NT2/D1 (cell line): ENCODE results near the gene PRKG1.

Experiments
- DNase-seq: peaks from one replicate; pipeline ENCODE4 v3.0.0-alpha.2; 2011; ENCODE audit warnings: low read depth, low spot score
- H3K27me3 ChIP-seq: 2 replicates; pipeline ENCODE4 v1.6.0; 2011; ENCODE audit warnings: mild to moderate bottlenecking; ENCODE audit not compliant: insufficient read length, insufficient read depth
- H3K36me3 ChIP-seq: 2 replicates; pipeline ENCODE4 v1.6.1; 2011; ENCODE audit warnings: mild to moderate bottlenecking, low read length, mixed read lengths; ENCODE audit not compliant: insufficient read depth, insufficient read length
- H3K4me1 ChIP-seq: 2 replicates; pipeline ENCODE4 v1.5.1; 2011; ENCODE audit not compliant: insufficient read depth, insufficient read length
- H3K4me3 ChIP-seq: 2 replicates; pipeline ENCODE4 v1.5.1; 2011; ENCODE audit warnings: low read depth; ENCODE audit not compliant: insufficient read length
- H3K9ac ChIP-seq: 2 replicates; pipeline ENCODE4 v1.6.0; 2011; ENCODE audit warnings: low read depth; ENCODE audit not compliant: insufficient read length
- H3K9me3 ChIP-seq: 2 replicates; pipeline ENCODE4 v1.5.1; 2011; ENCODE audit warnings: mild to moderate bottlenecking, low read length; ENCODE audit not compliant: insufficient read depth
- SUZ12 ChIP-seq: IDR thresholded peaks from 2 replicates; pipeline ENCODE4 v1.6.1; 2011; ENCODE audit not compliant: insufficient read length, insufficient read depth; ENCODE audit errors: extremely low read depth
- YY1 ChIP-seq: IDR thresholded peaks from 2 replicates; pipeline ENCODE4 v1.6.1; 2011; ENCODE audit not compliant: insufficient read length, insufficient read depth
- ZNF274 ChIP-seq: IDR thresholded peaks from 2 replicates; pipeline ENCODE4 v1.6.1; 2011; ENCODE audit warnings: mild to moderate bottlenecking, low read depth, low read length

Gene PRKG1

DNA sequence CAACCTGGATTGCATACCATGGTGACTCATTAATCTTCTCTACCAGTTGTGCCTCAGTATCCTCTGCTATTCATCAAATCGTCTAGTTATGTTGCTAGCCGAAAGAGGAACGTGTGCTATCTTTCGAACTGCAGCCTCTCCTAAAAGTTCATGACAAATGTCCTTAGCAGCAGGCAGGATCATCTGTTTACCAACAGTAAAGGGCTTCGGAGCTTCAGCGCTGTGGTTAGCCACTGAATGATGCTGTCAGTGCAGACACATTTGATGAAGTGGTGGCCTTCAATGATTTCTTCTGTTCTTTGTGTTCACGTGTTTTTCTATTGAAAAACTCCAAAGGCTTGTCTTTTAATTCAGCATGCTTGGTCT lies 556.3 kb downstream of the PRKG1 start:
- no peak overlapping the region for H3K4me3 ChIP-seq
- H3K9ac ChIP-seq: no peak overlapping the region
- no peaks in the 10 kb centered on the region for H3K27me3 ChIP-seq
- no peak for TF ChIP-seq ZNF274
- no peak for TF ChIP-seq SUZ12
- TF ChIP-seq YY1: no peak
- H3K9me3 ChIP-seq: no peaks in the 10 kb centered on the region
- no peaks in the 10 kb centered on the region for H3K4me1 ChIP-seq
- no peak for DNase-seq
- no peaks in the 10 kb centered on the region for H3K36me3 ChIP-seq

DNA sequence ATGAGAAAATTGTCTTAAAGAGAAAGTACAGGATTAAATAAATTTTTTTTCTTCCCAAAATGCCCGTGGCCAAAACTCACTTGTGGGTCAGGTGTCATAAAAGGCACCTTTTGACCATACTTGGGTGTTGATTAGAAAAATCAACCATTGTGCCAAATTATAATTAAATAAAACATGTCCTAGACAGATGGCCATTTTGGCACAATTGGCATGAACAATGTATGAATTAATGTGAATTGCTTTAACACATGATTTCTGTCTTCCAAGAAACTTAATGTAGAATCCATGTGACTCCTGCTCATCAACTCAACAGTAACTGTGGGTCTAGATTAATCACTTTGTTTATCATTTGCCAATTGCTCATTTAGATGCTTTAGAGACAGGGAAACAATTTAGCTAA lies 561.1 kb downstream of the PRKG1 start:
- Histone ChIP-seq H3K4me3 (no peak overlapping the region), H3K9me3 (no peaks in the 10 kb centered on the region), H3K36me3 (no peaks in the 10 kb centered on the region), H3K27me3 (no peaks in the 10 kb centered on the region), H3K9ac (no peak overlapping the region), H3K4me1 (no peaks in the 10 kb centered on the region)
- no peak for DNase-seq
- no peak for TF ChIP-seq SUZ12
- no peak for TF ChIP-seq YY1
- TF ChIP-seq ZNF274: no peak

DNA sequence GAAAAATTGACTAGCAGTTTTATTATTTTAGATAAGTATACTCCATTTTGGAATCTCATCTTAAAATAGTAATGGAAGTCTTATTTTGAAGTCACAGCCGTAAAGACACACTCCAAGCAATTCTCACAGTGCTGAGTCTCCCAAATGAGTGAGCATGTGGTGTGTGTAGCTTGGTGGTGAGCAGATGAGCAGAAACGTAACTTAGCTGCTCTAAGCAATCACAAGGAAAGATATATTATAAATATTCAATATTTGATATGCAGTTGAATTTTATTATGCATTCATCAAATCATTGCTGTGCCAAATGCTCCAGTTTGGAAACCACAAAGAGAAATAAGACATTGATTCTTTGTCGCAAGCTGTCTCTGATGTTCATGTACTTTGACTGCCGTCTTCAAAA lies 563.9 kb downstream of the PRKG1 start:
- TF ChIP-seq SUZ12 (no peak), YY1 (no peak), ZNF274 (no peak)
- no peak for DNase-seq

DNA sequence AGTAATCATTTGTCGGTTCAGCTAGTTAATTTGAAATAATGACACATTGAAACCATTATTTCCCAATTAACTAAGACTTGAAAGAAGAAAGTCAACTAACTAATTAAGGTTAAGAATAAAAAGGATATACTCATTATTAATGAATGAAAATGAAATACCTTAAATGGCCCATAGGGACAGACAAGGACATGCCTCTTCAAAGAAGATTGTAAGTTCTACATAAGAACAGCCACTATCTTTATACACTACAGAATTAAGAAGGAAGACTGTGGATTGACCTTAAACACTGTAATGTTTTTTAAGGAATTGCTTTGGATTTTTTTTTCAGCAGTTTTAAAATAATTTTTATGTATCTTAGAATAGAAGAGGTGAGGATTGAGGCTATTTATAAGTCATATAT lies 564.5 kb downstream of the PRKG1 start:
- Histone ChIP-seq H3K36me3 (no peaks in the 10 kb centered on the region), H3K9ac (no peak overlapping the region), H3K4me1 (no peaks in the 10 kb centered on the region), H3K27me3 (no peaks in the 10 kb centered on the region), H3K9me3 (no peaks in the 10 kb centered on the region), H3K4me3 (no peak overlapping the region)
- no peak for TF ChIP-seq SUZ12
- TF ChIP-seq YY1: no peak
- TF ChIP-seq ZNF274: no peak
- no peak for DNase-seq

More for the DNA sequence above, 563.9 kb downstream of the PRKG1 start:
- H3K4me1 ChIP-seq: no peaks in the 10 kb centered on the region
- no peaks in the 10 kb centered on the region for H3K27me3 ChIP-seq
- H3K9ac ChIP-seq: no peak overlapping the region
- no peaks in the 10 kb centered on the region for H3K36me3 ChIP-seq
- H3K9me3 ChIP-seq: no peaks in the 10 kb centered on the region
- no peak overlapping the region for H3K4me3 ChIP-seq

DNA sequence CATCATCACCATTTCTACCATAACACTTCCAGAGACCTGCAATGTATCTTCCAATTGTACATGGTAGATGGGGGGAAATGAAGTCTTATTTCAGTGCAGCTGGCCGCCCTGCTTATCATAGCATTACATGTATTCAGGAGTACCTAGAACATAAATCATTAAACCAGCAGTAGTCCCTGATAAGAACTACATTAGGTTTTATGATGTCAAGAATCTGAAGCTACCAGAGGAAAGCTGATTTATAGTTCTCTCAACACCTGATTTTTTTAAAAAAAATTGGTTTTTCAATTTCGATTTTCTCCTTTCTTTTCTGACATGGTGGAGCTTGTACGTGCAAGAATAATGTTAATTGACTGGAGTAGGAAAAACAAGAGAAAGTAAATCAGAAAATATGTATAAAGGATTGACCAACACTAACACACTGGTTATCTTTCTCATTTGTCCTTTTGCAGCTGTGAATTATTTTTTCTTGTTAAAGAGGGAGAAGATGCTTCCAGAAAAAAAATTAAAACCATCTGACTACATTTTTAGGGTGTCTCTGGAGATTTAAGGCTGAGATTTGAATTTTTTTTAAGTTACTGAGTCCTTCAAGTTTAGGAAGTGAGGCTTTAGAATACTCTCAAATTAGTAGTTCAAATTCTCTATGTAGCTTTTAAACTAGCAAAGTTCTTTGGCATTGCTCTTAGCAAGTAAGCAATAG lies 566.0 kb downstream of the PRKG1 start:
- TF ChIP-seq YY1 (no peak), SUZ12 (no peak), ZNF274 (no peak)
- Histone ChIP-seq H3K9me3 (no peaks in the 10 kb centered on the region), H3K36me3 (no peaks in the 10 kb centered on the region), H3K9ac (no peak overlapping the region), H3K27me3 (no peaks in the 10 kb centered on the region), H3K4me3 (no peak overlapping the region), H3K4me1 (no peaks in the 10 kb centered on the region)
- no peak for DNase-seq

DNA sequence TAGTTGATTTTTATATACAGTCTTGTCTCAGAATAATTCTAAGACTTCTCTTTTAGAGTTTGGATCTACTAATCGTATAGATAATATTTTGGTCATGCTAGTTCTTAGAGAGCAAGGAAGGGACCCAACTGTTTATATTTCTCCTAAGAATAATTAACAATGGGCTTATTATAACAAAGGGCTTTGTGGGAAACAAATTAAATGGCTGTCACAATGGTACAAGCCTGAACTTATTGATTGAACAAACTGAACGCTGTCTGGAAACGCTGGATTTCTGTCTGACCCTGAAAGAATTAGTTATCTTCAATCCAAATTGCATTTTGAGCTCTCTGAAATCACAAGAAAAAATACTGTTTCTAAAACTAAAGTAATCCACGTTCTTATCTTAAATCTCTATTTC lies 568.3 kb downstream of the PRKG1 start:
- H3K27me3 ChIP-seq: no peaks in the 10 kb centered on the region

DNA sequence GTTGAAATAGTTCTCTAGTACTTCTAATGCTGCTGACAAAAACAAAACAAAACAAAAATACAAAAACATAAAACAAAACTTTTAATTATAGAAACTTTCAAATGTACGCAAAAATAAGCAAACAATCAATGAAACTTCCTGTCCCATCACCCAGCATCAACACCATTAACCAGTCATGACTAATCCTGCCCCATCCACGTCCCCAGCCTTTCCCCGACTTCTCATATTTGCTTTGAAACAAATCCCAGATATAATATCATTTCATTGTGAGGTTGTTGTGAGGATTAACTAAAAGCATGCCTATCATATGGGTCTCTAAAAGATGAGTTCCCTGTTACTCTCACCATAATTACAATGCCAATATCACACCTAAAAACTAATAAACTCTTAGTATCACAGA lies 569.4 kb downstream of the PRKG1 start:
- Histone ChIP-seq H3K9me3 (no peaks in the 10 kb centered on the region), H3K27me3 (no peaks in the 10 kb centered on the region), H3K4me1 (no peaks in the 10 kb centered on the region), H3K9ac (no peak overlapping the region), H3K36me3 (no peaks in the 10 kb centered on the region), H3K4me3 (no peak overlapping the region)
- no peak for DNase-seq
- TF ChIP-seq YY1 (no peak), SUZ12 (no peak), ZNF274 (no peak)

More for the DNA sequence above, 568.3 kb downstream of the PRKG1 start:
- TF ChIP-seq ZNF274 (no peak), YY1 (no peak), SUZ12 (no peak)
- Histone ChIP-seq H3K4me3 (no peak overlapping the region), H3K4me1 (no peaks in the 10 kb centered on the region), H3K36me3 (no peaks in the 10 kb centered on the region), H3K9me3 (no peaks in the 10 kb centered on the region), H3K9ac (no peak overlapping the region)
- DNase-seq: no peak
